HUDEP-2 (cell line): ENCODE measurements around the gene METTL15.
"Not testable (repeated sequence)": the region's sequence is repeated elsewhere in the genome, so short reads cannot be mapped to it uniquely, and the experiment has no call there.

ENCODE experiments used
- DNase-seq, 76 experiments: peaks; one replicate each; lab custom pipeline; 2025; ENCODE audit not compliant: unreplicated experiment in 76 of 76; lab: John Stamatoyannopoulos, UW

METTL15 gene

DNA sequence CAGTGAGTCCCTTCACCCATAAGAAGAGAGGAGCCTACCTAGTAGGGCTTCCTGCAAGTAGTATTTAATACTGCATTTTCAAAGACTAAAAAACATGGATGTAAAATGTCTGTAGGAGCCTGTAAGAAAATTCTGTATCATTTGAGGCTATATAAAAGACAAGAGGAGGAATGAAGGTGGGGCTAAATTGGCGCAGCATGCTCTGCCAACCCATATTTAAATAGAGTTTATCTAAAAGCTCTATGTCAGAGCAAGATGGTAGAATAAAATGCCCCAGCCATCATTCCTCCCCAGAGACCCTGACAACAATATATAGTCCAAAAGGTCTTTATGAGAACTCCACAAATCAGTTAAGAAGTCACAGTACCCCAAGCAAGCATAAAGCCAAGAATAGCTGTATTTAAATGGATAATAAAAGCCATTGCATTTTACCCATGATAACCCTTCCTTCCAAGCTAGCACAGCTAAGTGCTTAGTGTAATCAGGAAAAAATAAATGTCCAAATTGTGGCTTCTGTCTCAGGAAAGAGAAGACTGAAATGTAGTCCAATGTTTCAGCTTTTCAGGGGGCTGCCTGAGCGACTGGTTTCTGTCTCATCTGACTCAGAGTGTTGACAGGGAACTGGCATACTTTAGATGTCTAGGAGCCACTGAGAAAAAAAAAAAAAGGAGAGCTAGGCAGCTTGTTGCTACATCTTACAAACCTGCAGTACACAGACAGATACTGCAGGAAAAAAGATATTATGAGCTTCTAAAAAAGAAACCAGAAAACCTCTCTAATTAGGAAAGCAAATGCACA lies 258.6 kb downstream of the METTL15 start:
- DNase-seq: no peak

DNA sequence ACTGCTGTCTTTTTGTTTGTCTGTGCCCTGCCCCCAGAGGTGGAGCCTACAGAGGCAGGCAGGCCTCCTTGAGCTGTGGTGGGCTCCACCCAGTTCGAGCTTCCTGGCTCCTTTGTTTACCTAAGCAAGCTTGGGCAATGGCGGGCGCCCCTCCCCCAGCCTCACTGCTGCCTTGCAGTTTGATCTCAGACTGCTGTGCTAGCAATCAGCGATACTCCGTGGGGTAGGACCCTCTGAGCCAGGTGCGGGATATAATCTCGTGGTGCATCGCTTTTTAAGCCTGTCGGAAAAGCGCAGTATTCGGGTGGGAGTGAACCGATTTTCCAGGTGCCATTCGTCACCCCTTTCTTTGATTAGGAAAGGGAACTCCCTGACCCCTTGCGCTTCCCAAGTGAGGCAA lies 269.9 kb downstream of the METTL15 start:
- not testable (repeated sequence) for DNase-seq
